ENCODE results near the gene CSRP3. TPM values are rescaled to one million over a fixed set of nuclear protein-coding genes. Genes with fewer than 3 reads are reported as not detected.

CSRP3 gene
- total and polyA plus RNA-seq, 2 donors from 2014 or later, result not detected

DNA sequence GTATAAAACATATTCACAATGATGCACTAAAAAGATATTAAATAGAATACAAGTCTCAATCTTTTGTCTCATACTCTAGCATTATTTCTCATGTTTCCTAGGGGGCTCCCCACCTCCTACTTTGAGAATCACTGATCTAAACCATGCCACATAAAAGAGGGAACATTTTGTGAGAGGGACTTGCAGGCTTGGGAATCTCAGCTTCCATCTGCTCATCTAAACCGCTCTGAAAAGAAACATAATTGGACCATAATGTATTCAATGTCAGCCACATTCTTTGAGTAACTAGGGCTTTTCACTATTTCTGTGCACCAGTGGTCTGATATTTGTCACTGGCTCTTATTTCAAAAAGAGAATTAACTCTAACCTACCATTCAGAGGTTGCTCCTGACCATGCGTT lies 6.4 kb upstream of the CSRP3 start:
- DNase-seq, result no peak

GRCh38 chr11:19204836-19205235 lies 3.1 kb upstream of the CSRP3 start:
- TF ChIP-seq, protein P1, sequence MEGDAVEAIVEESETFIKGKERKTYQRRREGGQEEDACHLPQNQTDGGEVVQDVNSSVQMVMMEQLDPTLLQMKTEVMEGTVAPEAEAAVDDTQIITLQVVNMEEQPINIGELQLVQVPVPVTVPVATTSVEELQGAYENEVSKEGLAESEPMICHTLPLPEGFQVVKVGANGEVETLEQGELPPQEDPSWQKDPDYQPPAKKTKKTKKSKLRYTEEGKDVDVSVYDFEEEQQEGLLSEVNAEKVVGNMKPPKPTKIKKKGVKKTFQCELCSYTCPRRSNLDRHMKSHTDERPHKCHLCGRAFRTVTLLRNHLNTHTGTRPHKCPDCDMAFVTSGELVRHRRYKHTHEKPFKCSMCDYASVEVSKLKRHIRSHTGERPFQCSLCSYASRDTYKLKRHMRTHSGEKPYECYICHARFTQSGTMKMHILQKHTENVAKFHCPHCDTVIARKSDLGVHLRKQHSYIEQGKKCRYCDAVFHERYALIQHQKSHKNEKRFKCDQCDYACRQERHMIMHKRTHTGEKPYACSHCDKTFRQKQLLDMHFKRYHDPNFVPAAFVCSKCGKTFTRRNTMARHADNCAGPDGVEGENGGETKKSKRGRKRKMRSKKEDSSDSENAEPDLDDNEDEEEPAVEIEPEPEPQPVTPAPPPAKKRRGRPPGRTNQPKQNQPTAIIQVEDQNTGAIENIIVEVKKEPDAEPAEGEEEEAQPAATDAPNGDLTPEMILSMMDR (IDR thresholded peaks at IDR 0.05; ENCODE audit: borderline replicate concordance, extremely low read depth, insufficient read depth), result no peak
- FAIRE-seq, result no peak
- intact Hi-C loops (cut with DNase I), result no loop called here

More for the DNA sequence above, 6.4 kb upstream of the CSRP3 start:
- Histone ChIP-seq H3K27me3 (ENCODE audit: control insufficient read depth, insufficient read depth, low read length) (no peaks in the 10 kb centered on the region), H3K4me3 (ENCODE audit: low read length in 3 of 3) (no peak overlapping the region), H3K4me1 (ENCODE audit: control insufficient read depth in 2 of 3, insufficient read depth in 2 of 3, low read depth in 1 of 3, low read length in 3 of 3) (no peaks in the 10 kb centered on the region), H3K27ac (ENCODE audit: low read depth in 2 of 2, low read length in 2 of 2) (no peak overlapping the region), H3K36me3 (ENCODE audit: control insufficient read depth in 2 of 3, insufficient read depth in 3 of 3, low read length in 3 of 3) (no peaks in the 10 kb centered on the region), H3K9ac (ENCODE audit: low read length in 3 of 3) (no peak overlapping the region), H3K9me3 (ENCODE audit: control insufficient read depth in 2 of 3, insufficient read depth in 1 of 3, low read length in 3 of 3) (no peaks in the 10 kb centered on the region)
- intact Hi-C loops (cut with DNase I), result no loop called here
- no peak for FAIRE-seq
- TF ChIP-seq, protein P1 (IDR thresholded peaks at IDR 0.05; ENCODE audit: borderline replicate concordance, extremely low read depth, insufficient read depth), result no peak

GRCh38 chr11:19200410-19201201 lies 1.2 kb downstream of the CSRP3 start:
- TF ChIP-seq, protein P1 (IDR thresholded peaks at IDR 0.05; ENCODE audit: borderline replicate concordance, extremely low read depth, insufficient read depth), result no peak
- Histone ChIP-seq H3K9ac (ENCODE audit: low read length in 3 of 3) (no peak overlapping the region), H3K27me3 (ENCODE audit: control insufficient read depth, insufficient read depth, low read length) (no peaks in the 10 kb centered on the region), H3K9me3 (ENCODE audit: control insufficient read depth in 2 of 3, insufficient read depth in 1 of 3, low read length in 3 of 3) (no peaks in the 10 kb centered on the region), H3K36me3 (ENCODE audit: control insufficient read depth in 2 of 3, insufficient read depth in 3 of 3, low read length in 3 of 3) (no peaks in the 10 kb centered on the region), H3K27ac (ENCODE audit: low read depth in 2 of 2, low read length in 2 of 2) (no peak overlapping the region), H3K4me3 (ENCODE audit: low read length in 3 of 3) (no peak overlapping the region), H3K4me1 (ENCODE audit: control insufficient read depth in 2 of 3, insufficient read depth in 2 of 3, low read depth in 1 of 3, low read length in 3 of 3) (no peaks in the 10 kb centered on the region)
- intact Hi-C loops (cut with DNase I), result no loop called here
- peak in 1 of 5 donors; percentile 23 for DNase-seq
- no peak for FAIRE-seq

More at GRCh38 chr11:19204836-19205235, 3.1 kb upstream of the CSRP3 start:
- Histone ChIP-seq H3K27me3 (ENCODE audit: control insufficient read depth, insufficient read depth, low read length) (no peaks in the 10 kb centered on the region), H3K4me1 (ENCODE audit: control insufficient read depth in 2 of 3, insufficient read depth in 2 of 3, low read depth in 1 of 3, low read length in 3 of 3) (no peaks in the 10 kb centered on the region), H3K9me3 (ENCODE audit: control insufficient read depth in 2 of 3, insufficient read depth in 1 of 3, low read length in 3 of 3) (no peaks in the 10 kb centered on the region), H3K36me3 (ENCODE audit: control insufficient read depth in 2 of 3, insufficient read depth in 3 of 3, low read length in 3 of 3) (no peaks in the 10 kb centered on the region), H3K27ac (ENCODE audit: low read depth in 2 of 2, low read length in 2 of 2) (no peak overlapping the region), H3K9ac (ENCODE audit: low read length in 3 of 3) (no peak overlapping the region), H3K4me3 (ENCODE audit: low read length in 3 of 3) (no peak overlapping the region)
- no peak for DNase-seq
